Caco-2 (cell line): ENCODE results near the gene CFAP107. TPM values are rescaled to one million over a fixed set of nuclear protein-coding genes. Genes with fewer than 3 reads are reported as not detected.

Experiments used
- BruUV-seq: library from RNA; stranded (reverse); fragments of 400-500 nt; replicated peaks from 2 replicates; lab custom pipeline; 2021; lab: Mats Ljungman, UMichigan
- CTCF ChIA-PET: fragments of 300-600 bp; sonication (Branson Sonifier 250); formaldehyde crosslinking; loops from one replicate; lab custom pipeline; 2022; ENCODE audit warnings: antibody characterized with exemption; lab: Charles Lee
- POLR2A ChIA-PET: fragments of 300-600 bp; sonication (Branson Sonifier 250); formaldehyde crosslinking; loops from one replicate; lab custom pipeline; 2022; ENCODE audit warnings: antibody characterized with exemption; lab: Charles Lee
- DNase-seq, 2 experiments: peaks; one replicate each; pipeline versions ENCODE4 v3.0.0 to v3.0.0-alpha.2; 2020 to 2022
- H3K27me3 ChIP-seq: replicated peaks from 2 replicates; pipeline ENCODE4 v1.6.0; 2011; ENCODE audit warnings: low read length; ENCODE audit not compliant: control insufficient read depth, insufficient read depth
- H3K36me3 ChIP-seq: 2 replicates; pipeline ENCODE4 v1.5.1; 2011; ENCODE audit warnings: low read length; ENCODE audit not compliant: control insufficient read depth, insufficient read depth
- H3K4me1 ChIP-seq: fragments of 250-450 bp; sonication (Bioruptor Pico); 2 replicates; pipeline ENCODE4 v1.5.1; 2020; ENCODE audit warnings: mild to moderate bottlenecking
- H3K4me3 ChIP-seq: 2 replicates; pipeline ENCODE4 v1.5.1; 2011; ENCODE audit warnings: low read depth, mild to moderate bottlenecking, control low read depth, low read length
- H3K9me3 ChIP-seq: fragments of 250-450 bp; sonication (Bioruptor Pico); 2 replicates; pipeline ENCODE4 v1.5.1; 2020; ENCODE audit warnings: mild to moderate bottlenecking, moderate library complexity
- H3K27ac Mint-ChIP-seq: one replicate; pipeline ENCODE4 v1.8.0; 2022; ENCODE audit warnings: mixed read lengths; ENCODE audit not compliant: unreplicated experiment
- H3K27me3 Mint-ChIP-seq: one replicate; pipeline ENCODE4 v1.8.0; 2022; ENCODE audit warnings: mixed read lengths; ENCODE audit not compliant: insufficient read depth, unreplicated experiment
- H3K36me3 Mint-ChIP-seq: one replicate; pipeline ENCODE4 v1.8.0; 2022; ENCODE audit warnings: mild to moderate bottlenecking, mixed read lengths; ENCODE audit not compliant: insufficient read depth, unreplicated experiment
- H3K4me1 Mint-ChIP-seq: one replicate; pipeline ENCODE4 v1.8.0; 2022; ENCODE audit warnings: low read depth, mixed read lengths; ENCODE audit not compliant: unreplicated experiment
- H3K4me3 Mint-ChIP-seq: one replicate; pipeline ENCODE4 v1.8.0; 2022; ENCODE audit warnings: mild to moderate bottlenecking, moderate library complexity, mixed read lengths; ENCODE audit not compliant: unreplicated experiment
- H3K9me3 Mint-ChIP-seq: one replicate; pipeline ENCODE4 v1.8.0; 2022; ENCODE audit warnings: mixed read lengths; ENCODE audit not compliant: unreplicated experiment
- intact Hi-C: fragments of 100-400 bp; cut with micrococcal nuclease; formaldehyde crosslinking; loops from one replicate; pipeline ENCODE4 v1.10.0; 2022; ENCODE audit not compliant: unreplicated experiment
- total RNA-seq: library from RNA; stranded (reverse); gene quantifications from 2 replicates; pipeline ENCODE4 v1.2.3, GENCODE V29; 2022
- TF ChIP-seq, protein P1 (sequence below), 2 experiments: fragments of 200-600 bp in 1 of 2; IDR thresholded peaks; 1 replicate in 1 of 2; 2 replicates in 1 of 2; pipeline versions ENCODE4 v1.5.1 to v1.8.0; 2011 to 2022; ENCODE audit warnings: antibody characterized with exemption in 1 of 2, control low read depth in 1 of 2, inconsistent platforms in 1 of 2, low read depth in 1 of 2, low read length in 1 of 2, mild to moderate bottlenecking in 1 of 2, moderate library complexity in 1 of 2; ENCODE audit not compliant: insufficient read depth in 1 of 2, severe bottlenecking in 1 of 2, unreplicated experiment in 1 of 2

The CFAP107 gene
- total RNA-seq, 1 experiment from 2014 or later: not detected

DNA sequence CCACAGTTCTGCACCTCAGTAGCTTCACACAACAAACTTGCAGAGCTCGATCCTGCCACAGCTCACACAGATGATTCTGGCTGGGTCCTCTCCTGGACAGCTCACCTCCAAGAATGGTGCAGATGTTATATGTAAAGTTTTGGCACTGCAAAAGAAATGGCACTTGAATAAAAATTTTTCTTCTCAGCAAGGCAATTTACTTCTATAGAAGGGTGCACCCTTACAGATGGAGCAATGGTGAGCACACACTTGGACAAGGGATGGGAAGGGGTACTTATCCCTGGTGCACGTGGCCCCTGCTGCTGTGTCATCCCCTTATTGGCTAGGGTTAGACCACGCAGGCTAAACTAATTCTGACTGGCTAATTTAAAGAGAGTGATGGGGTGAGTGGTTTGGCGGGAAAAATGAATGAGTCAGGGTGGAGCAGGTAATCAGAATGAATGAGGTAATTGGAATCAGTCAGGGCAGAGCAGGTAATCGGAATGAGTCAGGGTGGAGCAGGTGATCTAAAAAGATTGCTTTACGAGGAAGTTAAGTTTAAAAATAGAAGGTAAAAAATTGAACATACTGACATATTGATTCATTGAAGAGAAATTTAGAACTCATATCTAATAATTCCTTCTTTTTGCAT, 42.1 kb upstream of the CFAP107 start:
- H3K4me1 Mint-ChIP-seq: peaks cover 7% of the 10 kb centered on the region
- POLR2A ChIA-PET: no interaction called here

DNA sequence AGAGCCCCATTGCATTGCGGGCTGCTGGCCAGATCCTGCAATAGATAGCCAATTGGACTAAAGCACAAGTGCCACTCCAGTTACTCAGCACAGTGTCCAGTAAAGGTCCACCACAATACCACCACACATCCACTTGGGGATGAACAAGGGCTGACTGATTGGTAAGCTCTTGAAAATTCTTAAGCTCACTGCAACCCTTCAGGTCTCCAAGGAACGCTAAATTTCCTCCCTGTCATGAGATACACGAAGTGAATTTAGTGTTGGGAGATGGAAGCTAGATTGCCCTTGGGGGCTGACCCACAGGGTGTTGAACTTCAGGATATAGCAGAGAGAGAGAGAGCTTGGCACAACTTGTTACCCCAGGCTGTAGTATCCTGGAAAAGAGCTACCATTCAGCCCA, 39.9 kb upstream of the CFAP107 start:
- no peaks in the 10 kb centered on the region for H3K36me3 ChIP-seq
- TF ChIP-seq, protein P1, sequence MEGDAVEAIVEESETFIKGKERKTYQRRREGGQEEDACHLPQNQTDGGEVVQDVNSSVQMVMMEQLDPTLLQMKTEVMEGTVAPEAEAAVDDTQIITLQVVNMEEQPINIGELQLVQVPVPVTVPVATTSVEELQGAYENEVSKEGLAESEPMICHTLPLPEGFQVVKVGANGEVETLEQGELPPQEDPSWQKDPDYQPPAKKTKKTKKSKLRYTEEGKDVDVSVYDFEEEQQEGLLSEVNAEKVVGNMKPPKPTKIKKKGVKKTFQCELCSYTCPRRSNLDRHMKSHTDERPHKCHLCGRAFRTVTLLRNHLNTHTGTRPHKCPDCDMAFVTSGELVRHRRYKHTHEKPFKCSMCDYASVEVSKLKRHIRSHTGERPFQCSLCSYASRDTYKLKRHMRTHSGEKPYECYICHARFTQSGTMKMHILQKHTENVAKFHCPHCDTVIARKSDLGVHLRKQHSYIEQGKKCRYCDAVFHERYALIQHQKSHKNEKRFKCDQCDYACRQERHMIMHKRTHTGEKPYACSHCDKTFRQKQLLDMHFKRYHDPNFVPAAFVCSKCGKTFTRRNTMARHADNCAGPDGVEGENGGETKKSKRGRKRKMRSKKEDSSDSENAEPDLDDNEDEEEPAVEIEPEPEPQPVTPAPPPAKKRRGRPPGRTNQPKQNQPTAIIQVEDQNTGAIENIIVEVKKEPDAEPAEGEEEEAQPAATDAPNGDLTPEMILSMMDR (IDR thresholded peaks at IDR 0.05; ENCODE audit: insufficient read depth in 1 of 2, low read depth in 1 of 2, low read length in 1 of 2, severe bottlenecking in 1 of 2, unreplicated experiment in 1 of 2): no peak
- ChIA-PET CTCF (interaction anchor here (0.6 to 1.6 kb wide), 2 partner anchors 8 to 48 kb away, joined by 3 read pairs; no protein-coding TSS in a partner anchor), POLR2A (no interaction called here)
- no peaks in the 10 kb centered on the region for H3K27me3 ChIP-seq
- no peak overlapping the region for H3K27ac Mint-ChIP-seq
- H3K4me3 ChIP-seq: no peak overlapping the region
- no peak overlapping the region for H3K4me3 Mint-ChIP-seq
- H3K4me1 Mint-ChIP-seq: peaks cover 7% of the 10 kb centered on the region
- peaks cover 42% of the 10 kb centered on the region for H3K9me3 Mint-ChIP-seq
- intact Hi-C loops: no loop called here
- no TSS peak for BruUV-seq
- peaks cover 21% of the 10 kb centered on the region for H3K4me1 ChIP-seq
- no peak for DNase-seq
- H3K27me3 Mint-ChIP-seq: no peaks in the 10 kb centered on the region
- H3K9me3 ChIP-seq: 0 out of 2 replicates have a peak, but pooled peaks cover 3% of the 10 kb centered on the region
- H3K36me3 Mint-ChIP-seq: no peaks in the 10 kb centered on the region

More for the DNA sequence above, 42.1 kb upstream of the CFAP107 start:
- Histone ChIP-seq H3K4me1 (peaks cover 15% of the 10 kb centered on the region), H3K27me3 (no peaks in the 10 kb centered on the region), H3K36me3 (no peaks in the 10 kb centered on the region), H3K9me3 (0 out of 2 replicates have a peak, but pooled peaks cover 3% of the 10 kb centered on the region), H3K4me3 (no peak overlapping the region)
- H3K9me3 Mint-ChIP-seq: peaks cover 48% of the 10 kb centered on the region
- no TSS peak for BruUV-seq
- TF ChIP-seq, protein P1 (IDR thresholded peaks at IDR 0.05; ENCODE audit: insufficient read depth in 1 of 2, low read depth in 1 of 2, low read length in 1 of 2, severe bottlenecking in 1 of 2, unreplicated experiment in 1 of 2): no peak
- intact Hi-C loops: no loop called here
- CTCF ChIA-PET: no interaction called here
- H3K4me3 Mint-ChIP-seq: no peak overlapping the region
- no peak overlapping the region for H3K27ac Mint-ChIP-seq
- H3K27me3 Mint-ChIP-seq: no peaks in the 10 kb centered on the region
- DNase-seq: no peak
- H3K36me3 Mint-ChIP-seq: no peaks in the 10 kb centered on the region

DNA sequence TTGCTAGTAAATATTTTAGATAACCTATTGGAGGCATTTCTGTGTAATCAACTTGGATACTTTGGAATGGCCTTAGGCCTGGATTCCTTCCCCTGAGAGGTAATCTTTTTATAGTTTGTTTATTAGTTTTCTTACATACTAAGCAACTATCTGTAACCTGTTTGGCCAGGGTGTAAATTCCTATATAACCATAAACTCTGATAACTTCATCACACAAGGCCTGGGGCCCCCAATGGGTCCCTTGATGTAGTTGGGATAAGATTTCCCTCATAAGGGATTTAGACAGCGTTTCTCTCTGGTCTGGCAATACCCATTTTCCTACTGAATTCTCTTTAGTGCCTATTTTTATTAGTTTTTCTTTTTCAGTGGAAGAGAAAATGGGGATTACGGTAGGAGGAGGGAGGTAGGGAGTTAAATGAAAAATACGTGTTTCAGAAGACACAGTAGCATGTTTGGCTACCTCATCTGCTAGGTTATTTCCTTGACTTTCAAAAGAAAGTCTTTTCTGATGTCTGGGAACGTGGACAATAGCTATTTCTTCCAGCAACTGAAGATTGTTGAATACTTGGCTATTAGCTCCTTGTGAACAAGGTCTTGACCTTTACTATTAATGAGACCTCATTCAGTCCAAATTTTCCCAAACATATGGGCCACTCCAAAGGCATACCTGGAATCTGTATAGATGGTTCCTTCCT, 37.5 kb upstream of the CFAP107 start:
- Mint-ChIP-seq H3K9me3 (peaks cover 29% of the 10 kb centered on the region), H3K27me3 (no peaks in the 10 kb centered on the region), H3K4me3 (no peak overlapping the region), H3K27ac (peak overlapping the region; percentile 4), H3K36me3 (no peaks in the 10 kb centered on the region), H3K4me1 (peaks cover 17% of the 10 kb centered on the region)
- H3K4me3 ChIP-seq: no peak overlapping the region
- peaks cover 21% of the 10 kb centered on the region for H3K4me1 ChIP-seq
- ChIA-PET CTCF (no interaction called here), POLR2A (no interaction called here)
- DNase-seq: peak; percentile 62 to 70
- TSS peak; percentile 76 for BruUV-seq
- TF ChIP-seq, protein P1 (IDR thresholded peaks at IDR 0.05; ENCODE audit: insufficient read depth in 1 of 2, low read depth in 1 of 2, low read length in 1 of 2, severe bottlenecking in 1 of 2, unreplicated experiment in 1 of 2): no peak
- 0 out of 2 replicates have a peak, but pooled peaks cover 3% of the 10 kb centered on the region for H3K9me3 ChIP-seq
- intact Hi-C loops: no loop called here
- no peaks in the 10 kb centered on the region for H3K36me3 ChIP-seq
- no peaks in the 10 kb centered on the region for H3K27me3 ChIP-seq
